ENCODE measurements around the gene LEF1.

DNA sequence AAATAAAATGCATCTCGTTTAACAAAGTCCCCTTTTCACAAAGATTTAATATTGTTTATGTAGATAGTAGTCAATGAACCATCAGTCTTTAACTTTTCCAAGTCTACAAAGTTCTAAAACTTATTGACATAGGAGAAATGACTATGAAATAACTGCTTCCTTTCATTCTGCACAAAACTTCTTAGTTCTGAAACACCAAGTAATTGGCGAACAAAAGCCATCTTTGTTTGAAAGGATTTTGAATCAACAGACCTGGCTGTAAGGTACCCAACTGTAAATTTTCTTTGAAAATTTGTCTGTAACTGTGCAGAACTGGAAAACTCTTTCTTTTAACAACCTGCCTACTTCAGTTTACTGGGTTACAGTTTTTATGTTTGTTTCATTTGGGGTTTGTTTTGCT, 25.9 kb downstream of the LEF1 start:
- TF ChIP-seq, protein P1, sequence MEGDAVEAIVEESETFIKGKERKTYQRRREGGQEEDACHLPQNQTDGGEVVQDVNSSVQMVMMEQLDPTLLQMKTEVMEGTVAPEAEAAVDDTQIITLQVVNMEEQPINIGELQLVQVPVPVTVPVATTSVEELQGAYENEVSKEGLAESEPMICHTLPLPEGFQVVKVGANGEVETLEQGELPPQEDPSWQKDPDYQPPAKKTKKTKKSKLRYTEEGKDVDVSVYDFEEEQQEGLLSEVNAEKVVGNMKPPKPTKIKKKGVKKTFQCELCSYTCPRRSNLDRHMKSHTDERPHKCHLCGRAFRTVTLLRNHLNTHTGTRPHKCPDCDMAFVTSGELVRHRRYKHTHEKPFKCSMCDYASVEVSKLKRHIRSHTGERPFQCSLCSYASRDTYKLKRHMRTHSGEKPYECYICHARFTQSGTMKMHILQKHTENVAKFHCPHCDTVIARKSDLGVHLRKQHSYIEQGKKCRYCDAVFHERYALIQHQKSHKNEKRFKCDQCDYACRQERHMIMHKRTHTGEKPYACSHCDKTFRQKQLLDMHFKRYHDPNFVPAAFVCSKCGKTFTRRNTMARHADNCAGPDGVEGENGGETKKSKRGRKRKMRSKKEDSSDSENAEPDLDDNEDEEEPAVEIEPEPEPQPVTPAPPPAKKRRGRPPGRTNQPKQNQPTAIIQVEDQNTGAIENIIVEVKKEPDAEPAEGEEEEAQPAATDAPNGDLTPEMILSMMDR (conservative IDR thresholded peaks at IDR 0.05 in 1 of 2, IDR thresholded peaks at IDR 0.05 in 1 of 2; ENCODE audit: low read depth in 1 of 2, low read length in 2 of 2) = no peak
- TF ChIP-seq EZH2 (IDR thresholded peaks at IDR 0.05; ENCODE audit: low read length, missing control alignments) = no peak
